ENCODE data around the gene THBS2. TPM values are rescaled to one million over a fixed set of nuclear protein-coding genes. Genes with fewer than 3 reads are reported as not detected.
"Not testable (repeated sequence)": the region's sequence is repeated elsewhere in the genome, so short reads cannot be mapped to it uniquely, and the experiment has no call there.

THBS2 gene
- total RNA-seq, 1 donor from 2014 or later = not detected

- no peaks in the 10 kb centered on the region for H3K4me1 Mint-ChIP-seq (ENCODE audit: low read depth)
- no peak overlapping the region for H3K27ac Mint-ChIP-seq
- intact Hi-C loops (cut with micrococcal nuclease) = no loop called here
- peaks cover 6% of the 10 kb centered on the region for H3K27me3 Mint-ChIP-seq (ENCODE audit: low read depth)
- H3K36me3 Mint-ChIP-seq (ENCODE audit: low read depth) = no peaks in the 10 kb centered on the region
- H3K9me3 Mint-ChIP-seq = no peaks in the 10 kb centered on the region
- no peak for DNase-seq (ENCODE audit: low spot score)
- H3K4me3 Mint-ChIP-seq (ENCODE audit: low read depth) = no peak overlapping the region
Observed at GRCh38 chr6:169269180-169270076, 15.8 kb upstream of the THBS2 start.

GRCh38 chr6:169268276-169268675 lies 14.6 kb upstream of the THBS2 start:
- Mint-ChIP-seq H3K27ac (no peak overlapping the region), H3K9me3 (no peaks in the 10 kb centered on the region), H3K36me3 (ENCODE audit: low read depth) (no peaks in the 10 kb centered on the region), H3K4me1 (ENCODE audit: low read depth) (no peaks in the 10 kb centered on the region), H3K27me3 (ENCODE audit: low read depth) (peaks cover 6% of the 10 kb centered on the region), H3K4me3 (ENCODE audit: low read depth) (no peak overlapping the region)
- DNase-seq (ENCODE audit: low spot score) = no peak
- intact Hi-C loops (cut with micrococcal nuclease) = no loop called here

- H3K4me3 Mint-ChIP-seq (ENCODE audit: low read depth) = no peak overlapping the region
- H3K27ac Mint-ChIP-seq = no peak overlapping the region
- no peaks in the 10 kb centered on the region for H3K9me3 Mint-ChIP-seq
- DNase-seq (ENCODE audit: low spot score) = no peak
- H3K4me1 Mint-ChIP-seq (ENCODE audit: low read depth) = no peaks in the 10 kb centered on the region
- intact Hi-C loops (cut with micrococcal nuclease) = no loop called here
- H3K36me3 Mint-ChIP-seq (ENCODE audit: low read depth) = no peaks in the 10 kb centered on the region
- peaks cover 6% of the 10 kb centered on the region for H3K27me3 Mint-ChIP-seq (ENCODE audit: low read depth)
Observed at GRCh38 chr6:169266746-169267591, 13.3 kb upstream of the THBS2 start.

GRCh38 chr6:169266261-169266660 lies 12.6 kb upstream of the THBS2 start:
- no peak overlapping the region for H3K4me3 Mint-ChIP-seq (ENCODE audit: low read depth)
- intact Hi-C loops (cut with micrococcal nuclease) = no loop called here
- no peaks in the 10 kb centered on the region for H3K4me1 Mint-ChIP-seq (ENCODE audit: low read depth)

GRCh38 chr6:169265486-169266131 lies 12.0 kb upstream of the THBS2 start:
- Mint-ChIP-seq H3K4me1 (ENCODE audit: low read depth) (no peaks in the 10 kb centered on the region), H3K4me3 (ENCODE audit: low read depth) (no peak overlapping the region), H3K9me3 (no peaks in the 10 kb centered on the region)

More at GRCh38 chr6:169266261-169266660, 12.6 kb upstream of the THBS2 start:
- no peak overlapping the region for H3K27ac Mint-ChIP-seq
- peaks cover 2% of the 10 kb centered on the region for H3K27me3 Mint-ChIP-seq (ENCODE audit: low read depth)
- no peaks in the 10 kb centered on the region for H3K36me3 Mint-ChIP-seq (ENCODE audit: low read depth)
- no peak for DNase-seq (ENCODE audit: low spot score)
- no peaks in the 10 kb centered on the region for H3K9me3 Mint-ChIP-seq

GRCh38 chr6:169263836-169264608 lies 10.4 kb upstream of the THBS2 start:
- Mint-ChIP-seq H3K4me1 (ENCODE audit: low read depth) (no peaks in the 10 kb centered on the region), H3K27me3 (ENCODE audit: low read depth) (no peaks in the 10 kb centered on the region), H3K27ac (no peak overlapping the region), H3K9me3 (no peaks in the 10 kb centered on the region), H3K4me3 (ENCODE audit: low read depth) (no peak overlapping the region), H3K36me3 (ENCODE audit: low read depth) (no peaks in the 10 kb centered on the region)
- no peak for DNase-seq (ENCODE audit: low spot score)
- intact Hi-C loops (cut with micrococcal nuclease) = no loop called here

More at GRCh38 chr6:169265486-169266131, 12.0 kb upstream of the THBS2 start:
- no peaks in the 10 kb centered on the region for H3K27me3 Mint-ChIP-seq (ENCODE audit: low read depth)
- intact Hi-C loops (cut with micrococcal nuclease) = no loop called here
- no peak for DNase-seq (ENCODE audit: low spot score)
- no peaks in the 10 kb centered on the region for H3K36me3 Mint-ChIP-seq (ENCODE audit: low read depth)
- H3K27ac Mint-ChIP-seq = no peak overlapping the region

- H3K27me3 Mint-ChIP-seq (ENCODE audit: low read depth) = no peaks in the 10 kb centered on the region
- H3K36me3 Mint-ChIP-seq (ENCODE audit: low read depth) = no peaks in the 10 kb centered on the region
- no peaks in the 10 kb centered on the region for H3K9me3 Mint-ChIP-seq
- DNase-seq (ENCODE audit: low spot score) = no peak
- intact Hi-C loops (cut with micrococcal nuclease) = no loop called here
- H3K27ac Mint-ChIP-seq = no peak overlapping the region
- H3K4me3 Mint-ChIP-seq (ENCODE audit: low read depth) = no peak overlapping the region
- no peaks in the 10 kb centered on the region for H3K4me1 Mint-ChIP-seq (ENCODE audit: low read depth)
Observed at GRCh38 chr6:169263374-169263773, 9.7 kb upstream of the THBS2 start.

- DNase-seq (ENCODE audit: low spot score); H3K4me3 Mint-ChIP-seq (ENCODE audit: low read depth); H3K36me3 Mint-ChIP-seq (ENCODE audit: low read depth); intact Hi-C loops (cut with micrococcal nuclease); H3K27me3 Mint-ChIP-seq (ENCODE audit: low read depth); H3K27ac Mint-ChIP-seq; H3K9me3 Mint-ChIP-seq; H3K4me1 Mint-ChIP-seq (ENCODE audit: low read depth): not testable (repeated sequence)
Observed at GRCh38 chr6:169262602-169263001, 9.0 kb upstream of the THBS2 start.

GRCh38 chr6:169256518-169256917 lies 2.9 kb upstream of the THBS2 start:
- Mint-ChIP-seq H3K36me3 (ENCODE audit: low read depth) (no peaks in the 10 kb centered on the region), H3K9me3 (no peaks in the 10 kb centered on the region), H3K4me1 (ENCODE audit: low read depth) (no peaks in the 10 kb centered on the region), H3K4me3 (ENCODE audit: low read depth) (no peak overlapping the region), H3K27me3 (ENCODE audit: low read depth) (peaks cover 39% of the 10 kb centered on the region), H3K27ac (no peak overlapping the region)
- no peak for DNase-seq (ENCODE audit: low spot score)
- intact Hi-C loops (cut with micrococcal nuclease) = no loop called here

GRCh38 chr6:169256061-169256460 lies 2.4 kb upstream of the THBS2 start:
- no peak for DNase-seq (ENCODE audit: low spot score)
- Mint-ChIP-seq H3K27me3 (ENCODE audit: low read depth) (peaks cover 43% of the 10 kb centered on the region), H3K36me3 (ENCODE audit: low read depth) (no peaks in the 10 kb centered on the region), H3K4me1 (ENCODE audit: low read depth) (no peaks in the 10 kb centered on the region), H3K27ac (no peak overlapping the region), H3K4me3 (ENCODE audit: low read depth) (no peak overlapping the region), H3K9me3 (no peaks in the 10 kb centered on the region)
- intact Hi-C loops (cut with micrococcal nuclease) = no loop called here

GRCh38 chr6:169255643-169256042 lies 2.0 kb upstream of the THBS2 start:
- Mint-ChIP-seq H3K36me3 (ENCODE audit: low read depth) (no peaks in the 10 kb centered on the region), H3K9me3 (no peaks in the 10 kb centered on the region), H3K27me3 (ENCODE audit: low read depth) (peaks cover 47% of the 10 kb centered on the region), H3K4me3 (ENCODE audit: low read depth) (no peak overlapping the region), H3K4me1 (ENCODE audit: low read depth) (no peaks in the 10 kb centered on the region), H3K27ac (no peak overlapping the region)
- intact Hi-C loops (cut with micrococcal nuclease) = no loop called here
- DNase-seq (ENCODE audit: low spot score) = no peak

Data from activated T-helper 2 cell treated with anti-CD3 and anti-CD28 coated beads, Interferon-gamma antibody, Interleukin-2, Interleukin-4, amounts not matched to agents 10 μg/mL and 5 μg/mL and 100 μg/mL, durations not matched to agents 14 hours and 24 hours and 36 hours (primary cell).